ENCODE results near the gene C22orf15.

C22orf15 gene

GRCh38 chr22:23773483-23774113 is 10.8 kb downstream of the C22orf15 start:
- H3K36me3 ChIP-seq (ENCODE audit: control insufficient read depth, insufficient read depth, low read length) = no peaks in the 10 kb centered on the region
- no peak for DNase-seq (ENCODE audit: low read depth, low spot score)
- H3K27ac ChIP-seq (ENCODE audit: low read length) = no peak overlapping the region
- no peaks in the 10 kb centered on the region for H3K9me3 ChIP-seq (ENCODE audit: control insufficient read depth, insufficient read depth, low read length)
- peak overlapping the region; percentile 64; the same call in 1 of the 2 replicates for H3K4me3 ChIP-seq (ENCODE audit: low read length)
- H3K4me1 ChIP-seq (ENCODE audit: control insufficient read depth, insufficient read depth, low read length) = peaks cover 9% of the 10 kb centered on the region
- no CpG with 5 or more reads among the region's 7 CpGs for WGBS (ENCODE audit: insufficient coverage, insufficient read length)
- peaks cover 13% of the 10 kb centered on the region for H3K27me3 ChIP-seq (ENCODE audit: control insufficient read depth, insufficient read depth, low read length)

- Histone ChIP-seq H3K9me3 (ENCODE audit: control insufficient read depth, insufficient read depth, low read length) (no peaks in the 10 kb centered on the region), H3K27me3 (ENCODE audit: control insufficient read depth, insufficient read depth, low read length) (peaks cover 13% of the 10 kb centered on the region), H3K4me3 (ENCODE audit: low read length) (no peak overlapping the region), H3K27ac (ENCODE audit: low read length) (no peak overlapping the region), H3K36me3 (ENCODE audit: control insufficient read depth, insufficient read depth, low read length) (no peaks in the 10 kb centered on the region; the same call in 1 of the 2 replicates), H3K4me1 (ENCODE audit: control insufficient read depth, insufficient read depth, low read length) (peaks cover 9% of the 10 kb centered on the region)
- WGBS (ENCODE audit: insufficient coverage, insufficient read length) = no CpG with 5 or more reads among the region's 12 CpGs
- no peak for DNase-seq (ENCODE audit: low read depth, low spot score)
Measured at GRCh38 chr22:23774114-23774921, 11.5 kb downstream of the C22orf15 start.

- Histone ChIP-seq H3K9me3 (ENCODE audit: control insufficient read depth, insufficient read depth, low read length) (no peaks in the 10 kb centered on the region), H3K36me3 (ENCODE audit: control insufficient read depth, insufficient read depth, low read length) (no peaks in the 10 kb centered on the region; the same call in 1 of the 2 replicates), H3K27ac (ENCODE audit: low read length) (no peak overlapping the region), H3K4me3 (ENCODE audit: low read length) (no peak overlapping the region), H3K27me3 (ENCODE audit: control insufficient read depth, insufficient read depth, low read length) (peaks cover 14% of the 10 kb centered on the region), H3K4me1 (ENCODE audit: control insufficient read depth, insufficient read depth, low read length) (peaks cover 9% of the 10 kb centered on the region)
- no CpG with 5 or more reads among the region's 2 CpGs for WGBS (ENCODE audit: insufficient coverage, insufficient read length)
- no peak for DNase-seq (ENCODE audit: low read depth, low spot score)
Measured at GRCh38 chr22:23774922-23775436, 12.2 kb downstream of the C22orf15 start.

DNA sequence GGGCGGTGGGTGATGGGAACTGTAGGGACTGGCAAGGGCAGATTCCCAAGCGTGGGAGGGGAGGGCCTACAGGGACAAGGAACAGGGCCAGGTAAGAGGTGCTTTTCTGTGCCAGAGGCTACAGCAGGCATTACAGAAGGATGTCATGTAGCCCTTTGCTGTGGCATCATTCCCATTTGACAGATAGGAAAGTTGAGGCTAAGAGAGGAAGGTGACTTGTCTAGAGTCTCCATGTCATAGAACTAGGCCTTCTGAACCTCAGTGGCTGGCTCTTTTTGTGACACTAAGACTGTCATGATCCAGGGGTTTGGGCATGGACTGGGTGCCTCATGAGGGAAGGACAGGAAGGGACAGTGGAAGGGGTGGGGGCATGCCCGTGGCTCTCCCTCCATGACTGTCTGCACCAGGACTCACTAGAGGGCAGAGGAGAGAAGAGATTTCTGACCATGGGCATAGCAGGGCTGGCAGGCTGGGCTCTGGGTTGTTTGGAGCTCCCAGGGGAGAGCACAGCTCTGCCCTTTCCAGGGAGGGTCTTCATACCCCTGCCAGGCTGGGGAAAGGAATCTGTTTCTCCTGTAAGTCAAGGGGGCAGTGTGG is 13.1 kb downstream of the C22orf15 start:
- no peak for DNase-seq (ENCODE audit: low read depth, low spot score)
- H3K4me1 ChIP-seq (ENCODE audit: control insufficient read depth, insufficient read depth, low read length) = peaks cover 9% of the 10 kb centered on the region
- peaks cover 14% of the 10 kb centered on the region for H3K27me3 ChIP-seq (ENCODE audit: control insufficient read depth, insufficient read depth, low read length)
- H3K27ac ChIP-seq (ENCODE audit: low read length) = no peak overlapping the region
- H3K4me3 ChIP-seq (ENCODE audit: low read length) = no peak overlapping the region
- no peaks in the 10 kb centered on the region for H3K9me3 ChIP-seq (ENCODE audit: control insufficient read depth, insufficient read depth, low read length)
- peaks cover 2% of the 10 kb centered on the region; the same call in 1 of the 2 replicates for H3K36me3 ChIP-seq (ENCODE audit: control insufficient read depth, insufficient read depth, low read length)
- no CpG with 5 or more reads among the region's 3 CpGs for WGBS (ENCODE audit: insufficient coverage, insufficient read length)

DNA sequence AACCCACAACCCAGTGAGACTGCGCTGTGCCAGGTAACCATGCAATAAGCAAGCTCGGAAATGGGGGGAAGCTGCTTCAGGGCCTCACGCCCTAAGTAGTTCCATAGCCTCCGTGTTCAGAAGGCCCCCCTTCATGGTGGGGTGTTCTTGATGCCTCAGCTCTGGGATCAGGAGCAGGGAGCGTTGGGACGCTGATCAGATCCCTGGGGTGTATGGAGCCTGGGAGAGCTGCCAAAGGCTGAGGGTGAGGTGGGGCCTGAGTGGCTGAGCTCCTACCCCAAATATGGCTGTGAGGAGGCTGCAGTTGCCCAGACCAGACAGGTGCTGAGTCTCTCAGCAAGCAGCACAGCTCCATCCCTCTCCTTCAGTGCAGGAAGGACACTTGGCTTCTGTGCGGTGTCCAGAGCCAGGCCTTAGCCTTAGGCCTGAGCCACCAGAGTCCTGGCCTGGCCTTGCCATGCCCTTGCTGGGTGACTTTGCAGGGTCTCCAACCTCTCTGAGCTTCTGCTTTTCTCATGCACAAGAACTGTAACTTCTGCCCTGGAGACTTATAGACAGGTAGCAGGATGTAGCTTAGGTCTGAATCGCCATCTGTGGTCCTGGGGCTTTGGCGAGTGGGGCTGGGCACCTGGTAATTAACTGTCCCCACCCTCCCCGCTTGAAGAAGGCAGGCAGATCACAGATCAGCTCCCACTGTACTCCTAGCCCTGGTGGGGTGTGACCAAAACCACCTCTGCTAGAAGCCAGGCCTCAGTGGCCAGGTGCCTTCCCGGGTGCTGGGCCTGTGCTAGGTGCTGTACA is 15.2 kb downstream of the C22orf15 start:
- Histone ChIP-seq H3K4me1 (ENCODE audit: control insufficient read depth, insufficient read depth, low read length) (peaks cover 6% of the 10 kb centered on the region; the same call in 1 of the 2 replicates), H3K27ac (ENCODE audit: low read length) (no peak overlapping the region), H3K27me3 (ENCODE audit: control insufficient read depth, insufficient read depth, low read length) (peaks cover 14% of the 10 kb centered on the region), H3K9me3 (ENCODE audit: control insufficient read depth, insufficient read depth, low read length) (no peaks in the 10 kb centered on the region), H3K36me3 (ENCODE audit: control insufficient read depth, insufficient read depth, low read length) (peaks cover 2% of the 10 kb centered on the region; the same call in 1 of the 2 replicates), H3K4me3 (ENCODE audit: low read length) (no peak overlapping the region)
- WGBS (ENCODE audit: insufficient coverage, insufficient read length) = no CpG with 5 or more reads among the region's 11 CpGs
- DNase-seq (ENCODE audit: low read depth, low spot score) = no peak

DNA sequence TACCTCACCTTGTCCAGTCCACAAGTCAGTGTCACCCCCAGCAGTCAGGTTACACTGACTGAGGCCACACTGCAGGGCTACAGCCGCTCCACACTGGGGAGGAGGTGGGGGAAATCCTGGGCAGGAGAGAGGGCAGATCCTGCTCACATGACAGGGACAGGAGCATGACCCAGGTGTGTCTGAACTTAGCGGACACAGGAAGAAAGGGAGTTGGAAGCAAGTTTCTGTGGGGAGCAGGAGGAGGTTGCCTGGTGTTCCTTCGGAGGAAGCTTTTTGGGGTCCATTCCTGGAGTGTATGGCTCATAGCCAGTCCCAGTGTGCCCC is 15.7 kb downstream of the C22orf15 start:
- H3K27me3 ChIP-seq (ENCODE audit: control insufficient read depth, insufficient read depth, low read length) = peaks cover 8% of the 10 kb centered on the region
- no CpG with 5 or more reads among the region's 3 CpGs for WGBS (ENCODE audit: insufficient coverage, insufficient read length)
- no peak overlapping the region for H3K4me3 ChIP-seq (ENCODE audit: low read length)
- H3K4me1 ChIP-seq (ENCODE audit: control insufficient read depth, insufficient read depth, low read length) = peaks cover 3% of the 10 kb centered on the region; the same call in 1 of the 2 replicates
- no peaks in the 10 kb centered on the region for H3K9me3 ChIP-seq (ENCODE audit: control insufficient read depth, insufficient read depth, low read length)
- no peak overlapping the region for H3K27ac ChIP-seq (ENCODE audit: low read length)
- DNase-seq (ENCODE audit: low read depth, low spot score) = no peak
- peaks cover 2% of the 10 kb centered on the region; the same call in 1 of the 2 replicates for H3K36me3 ChIP-seq (ENCODE audit: control insufficient read depth, insufficient read depth, low read length)

GRCh38 chr22:23779083-23779482 is 16.3 kb downstream of the C22orf15 start:
- no peak overlapping the region for H3K27ac ChIP-seq (ENCODE audit: low read length)

GRCh38 chr22:23779731-23780130 is 16.9 kb downstream of the C22orf15 start:
- Histone ChIP-seq H3K27ac (ENCODE audit: low read length) (no peak overlapping the region), H3K36me3 (ENCODE audit: control insufficient read depth, insufficient read depth, low read length) (peaks cover 2% of the 10 kb centered on the region; the same call in 1 of the 2 replicates), H3K27me3 (ENCODE audit: control insufficient read depth, insufficient read depth, low read length) (0 out of 2 replicates have a peak, but pooled peaks cover 1% of the 10 kb centered on the region), H3K4me3 (ENCODE audit: low read length) (no peak overlapping the region), H3K4me1 (ENCODE audit: control insufficient read depth, insufficient read depth, low read length) (peaks cover 1% of the 10 kb centered on the region; the same call in 1 of the 2 replicates), H3K9me3 (ENCODE audit: control insufficient read depth, insufficient read depth, low read length) (no peaks in the 10 kb centered on the region)
- WGBS (ENCODE audit: insufficient coverage, insufficient read length) = no CpG with 5 or more reads among the region's 5 CpGs
- DNase-seq (ENCODE audit: low read depth, low spot score) = no peak

More at GRCh38 chr22:23779083-23779482, 16.3 kb downstream of the C22orf15 start:
- H3K4me3 ChIP-seq (ENCODE audit: low read length) = no peak overlapping the region
- peaks cover 2% of the 10 kb centered on the region; the same call in 1 of the 2 replicates for H3K36me3 ChIP-seq (ENCODE audit: control insufficient read depth, insufficient read depth, low read length)
- peaks cover 3% of the 10 kb centered on the region; the same call in 1 of the 2 replicates for H3K27me3 ChIP-seq (ENCODE audit: control insufficient read depth, insufficient read depth, low read length)
- no peak for DNase-seq (ENCODE audit: low read depth, low spot score)
- WGBS (ENCODE audit: insufficient coverage, insufficient read length) = no CpG with 5 or more reads among the region's 16 CpGs
- no peaks in the 10 kb centered on the region for H3K9me3 ChIP-seq (ENCODE audit: control insufficient read depth, insufficient read depth, low read length)
- peaks cover 1% of the 10 kb centered on the region; the same call in 1 of the 2 replicates for H3K4me1 ChIP-seq (ENCODE audit: control insufficient read depth, insufficient read depth, low read length)

DNA sequence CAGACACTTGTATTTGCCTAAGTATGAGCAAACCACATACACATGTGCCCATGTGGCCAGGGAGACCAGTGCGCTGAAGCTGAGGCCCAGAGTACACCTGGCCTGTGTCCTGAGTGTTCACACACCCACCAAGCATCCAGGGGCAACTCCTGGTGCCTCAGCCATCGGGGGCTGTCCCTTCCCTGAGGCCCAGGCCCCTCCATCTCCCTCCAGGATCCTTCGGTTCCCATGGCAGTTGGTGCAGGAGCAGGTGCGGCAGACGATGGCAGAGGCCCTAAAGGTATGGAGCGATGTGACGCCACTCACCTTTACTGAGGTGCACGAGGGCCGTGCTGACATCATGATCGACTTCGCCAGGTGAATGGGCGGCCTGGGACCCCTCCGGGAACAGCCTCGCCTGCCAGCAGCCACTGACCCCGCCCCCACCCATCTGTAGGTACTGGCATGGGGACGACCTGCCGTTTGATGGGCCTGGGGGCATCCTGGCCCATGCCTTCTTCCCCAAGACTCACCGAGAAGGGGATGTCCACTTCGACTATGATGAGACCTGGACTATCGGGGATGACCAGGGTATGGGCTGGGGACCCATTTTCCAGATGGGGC is 17.5 kb downstream of the C22orf15 start:
- WGBS (ENCODE audit: insufficient coverage, insufficient read length) = no CpG with 5 or more reads among the region's 20 CpGs
- DNase-seq (ENCODE audit: low read depth, low spot score) = no peak
- Histone ChIP-seq H3K27me3 (ENCODE audit: control insufficient read depth, insufficient read depth, low read length) (0 out of 2 replicates have a peak, but pooled peaks cover 1% of the 10 kb centered on the region), H3K36me3 (ENCODE audit: control insufficient read depth, insufficient read depth, low read length) (peaks cover 2% of the 10 kb centered on the region; the same call in 1 of the 2 replicates), H3K4me3 (ENCODE audit: low read length) (no peak overlapping the region), H3K27ac (ENCODE audit: low read length) (no peak overlapping the region), H3K9me3 (ENCODE audit: control insufficient read depth, insufficient read depth, low read length) (no peaks in the 10 kb centered on the region), H3K4me1 (ENCODE audit: control insufficient read depth, insufficient read depth, low read length) (peaks cover 1% of the 10 kb centered on the region; the same call in 1 of the 2 replicates)

Data from iPS DF 6.9 (cell line).